ENCODE data around the gene SCGB3A1. TPM values are rescaled to one million over a fixed set of nuclear protein-coding genes. Genes with fewer than 3 reads are reported as not detected.

The SCGB3A1 gene
- total RNA-seq, 4 donors from 2014 or later, result 2.6 to 3.5 (median 3.5) TPM; not detected in 1

GRCh38 chr5:180636403-180637075, 45.2 kb upstream of the SCGB3A1 start:
- TF ChIP-seq POLR2A (IDR thresholded peaks at IDR 0.05), result no peak
- no peak for TF ChIP-seq CTCF (IDR thresholded peaks at IDR 0.05)
- intact Hi-C loops (cut with DNase I; ENCODE audit: low total_unique reads), result no loop called here
- no peak for DNase-seq (ENCODE audit: low spot score in 2 of 2)
- 71 to 75% methylated on average over 17 to 18 of the region's 18 CpGs for WGBS, 2 donors
- H3K4me3 ChIP-seq (ENCODE audit: low read depth, poor library complexity, severe bottlenecking), result no peak overlapping the region

- no peak for DNase-seq (ENCODE audit: low spot score in 2 of 2)
- no peak overlapping the region for H3K4me3 ChIP-seq (ENCODE audit: low read depth, poor library complexity, severe bottlenecking)
- TF ChIP-seq CTCF (IDR thresholded peaks at IDR 0.05) (no peak), POLR2A (IDR thresholded peaks at IDR 0.05) (no peak)
- intact Hi-C loops (cut with DNase I; ENCODE audit: low total_unique reads), result no loop called here
- 87 to 91% methylated on average over 8 of the region's 8 CpGs for WGBS, 2 donors
Measured at GRCh38 chr5:180636016-180636402, 44.7 kb upstream of the SCGB3A1 start.

- 78 to 81% methylated on average over 14 of the region's 14 CpGs for WGBS, 2 donors
- no peak overlapping the region for H3K4me3 ChIP-seq (ENCODE audit: low read depth, poor library complexity, severe bottlenecking)
- TF ChIP-seq CTCF (IDR thresholded peaks at IDR 0.05), result no peak
- TF ChIP-seq POLR2A (IDR thresholded peaks at IDR 0.05), result no peak
- intact Hi-C loops (cut with DNase I; ENCODE audit: low total_unique reads), result no loop called here
- DNase-seq (ENCODE audit: low spot score in 2 of 2), result no peak
Measured at GRCh38 chr5:180633283-180634177, 42.2 kb upstream of the SCGB3A1 start.

- 62 to 85% methylated on average over 10 of the region's 10 CpGs for WGBS, 2 donors
- DNase-seq (ENCODE audit: low spot score in 2 of 2), result no peak
- intact Hi-C loops (cut with DNase I; ENCODE audit: low total_unique reads), result no loop called here
- TF ChIP-seq CTCF (IDR thresholded peaks at IDR 0.05), result no peak
- TF ChIP-seq POLR2A (IDR thresholded peaks at IDR 0.05), result no peak
- no peak overlapping the region for H3K4me3 ChIP-seq (ENCODE audit: low read depth, poor library complexity, severe bottlenecking)
Measured at GRCh38 chr5:180632768-180633167, 41.5 kb upstream of the SCGB3A1 start.

- no peak overlapping the region for H3K4me3 ChIP-seq (ENCODE audit: low read depth, poor library complexity, severe bottlenecking)
- intact Hi-C loops (cut with DNase I; ENCODE audit: low total_unique reads), result no loop called here
- no peak for DNase-seq (ENCODE audit: low spot score in 2 of 2)
- 61 to 65% methylated on average over 29 to 31 of the region's 36 CpGs for WGBS, 2 donors
- TF ChIP-seq CTCF (IDR thresholded peaks at IDR 0.05) (no peak), POLR2A (IDR thresholded peaks at IDR 0.05) (no peak)
Measured at GRCh38 chr5:180631549-180632383, 40.5 kb upstream of the SCGB3A1 start.
